ENCODE data around the gene PCBD1.

PCBD1 gene

DNA sequence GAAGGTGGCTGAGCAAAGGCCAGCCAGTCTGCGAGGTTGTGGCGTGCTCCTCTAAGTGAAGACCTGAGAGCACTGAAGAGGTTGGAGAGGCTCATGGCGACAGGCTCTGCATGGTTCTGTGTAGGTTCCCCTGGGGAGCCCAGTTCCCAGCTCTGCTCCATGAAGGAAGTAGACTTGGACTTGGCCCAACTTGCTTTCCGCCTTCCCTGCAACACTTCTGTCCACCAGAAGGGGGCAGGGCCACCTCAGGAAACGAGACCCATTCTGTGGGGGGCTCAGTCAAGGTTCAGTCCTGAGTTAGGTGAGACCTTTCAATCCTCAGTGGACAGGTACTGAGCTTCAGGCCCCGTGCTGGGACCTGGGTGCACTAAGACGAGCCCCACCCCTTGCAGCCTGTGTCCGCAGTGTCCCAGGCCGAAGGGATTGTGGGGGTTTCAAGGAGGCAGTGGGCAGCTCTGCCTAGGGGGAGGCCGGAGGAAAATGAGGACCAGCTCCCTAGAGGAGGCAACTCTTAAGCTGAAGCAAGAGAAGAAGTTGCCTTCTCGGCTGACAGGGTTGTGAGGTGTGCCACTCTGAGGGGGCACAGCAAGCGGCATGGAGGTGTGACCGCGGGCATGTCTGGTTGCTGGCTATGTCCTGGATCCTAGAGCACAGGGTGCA is 15.0 kb upstream of the PCBD1 start:
- no peak for DNase-seq (ENCODE audit: low read depth in 4 of 4, low spot score in 1 of 4)

GRCh38 chr10:70902661-70903261 is 14.4 kb upstream of the PCBD1 start:
- DNase-seq (ENCODE audit: low read depth in 4 of 4, low spot score in 1 of 4) = no peak

- DNase-seq (ENCODE audit: low read depth in 4 of 4, low spot score in 1 of 4) = no peak
Observed at GRCh38 chr10:70901276-70901878, 13.0 kb upstream of the PCBD1 start.

GRCh38 chr10:70899096-70899495 is 10.7 kb upstream of the PCBD1 start:
- DNase-seq (ENCODE audit: low read depth in 4 of 4, low spot score in 1 of 4) = no peak

GRCh38 chr10:70898687-70899086 is 10.3 kb upstream of the PCBD1 start:
- DNase-seq (ENCODE audit: low read depth in 4 of 4, low spot score in 1 of 4) = no peak

- no peak for DNase-seq (ENCODE audit: low read depth in 4 of 4, low spot score in 1 of 4)
Observed at GRCh38 chr10:70896551-70896950, 8.2 kb upstream of the PCBD1 start.

DNA sequence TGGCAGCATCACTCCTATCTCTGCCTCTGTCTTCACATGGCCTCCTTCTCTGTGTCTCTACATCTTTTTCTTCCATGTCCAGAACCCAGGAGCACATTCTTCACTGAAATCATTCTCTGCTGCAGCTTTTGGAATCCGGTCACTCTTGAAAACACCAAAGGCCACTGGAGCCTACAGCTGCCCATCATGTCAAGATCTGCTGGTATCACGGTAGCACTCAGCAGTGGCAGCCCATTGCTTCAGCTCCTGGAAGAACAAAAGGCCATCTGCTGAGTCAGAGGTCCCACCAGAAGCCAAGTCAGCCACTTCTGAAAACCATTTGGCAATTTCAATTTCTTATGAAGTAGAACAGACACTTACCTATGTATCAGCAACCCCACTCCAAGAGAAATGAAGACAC is 6.1 kb upstream of the PCBD1 start:
- DNase-seq (ENCODE audit: low read depth in 4 of 4, low spot score in 1 of 4) = no peak

DNA sequence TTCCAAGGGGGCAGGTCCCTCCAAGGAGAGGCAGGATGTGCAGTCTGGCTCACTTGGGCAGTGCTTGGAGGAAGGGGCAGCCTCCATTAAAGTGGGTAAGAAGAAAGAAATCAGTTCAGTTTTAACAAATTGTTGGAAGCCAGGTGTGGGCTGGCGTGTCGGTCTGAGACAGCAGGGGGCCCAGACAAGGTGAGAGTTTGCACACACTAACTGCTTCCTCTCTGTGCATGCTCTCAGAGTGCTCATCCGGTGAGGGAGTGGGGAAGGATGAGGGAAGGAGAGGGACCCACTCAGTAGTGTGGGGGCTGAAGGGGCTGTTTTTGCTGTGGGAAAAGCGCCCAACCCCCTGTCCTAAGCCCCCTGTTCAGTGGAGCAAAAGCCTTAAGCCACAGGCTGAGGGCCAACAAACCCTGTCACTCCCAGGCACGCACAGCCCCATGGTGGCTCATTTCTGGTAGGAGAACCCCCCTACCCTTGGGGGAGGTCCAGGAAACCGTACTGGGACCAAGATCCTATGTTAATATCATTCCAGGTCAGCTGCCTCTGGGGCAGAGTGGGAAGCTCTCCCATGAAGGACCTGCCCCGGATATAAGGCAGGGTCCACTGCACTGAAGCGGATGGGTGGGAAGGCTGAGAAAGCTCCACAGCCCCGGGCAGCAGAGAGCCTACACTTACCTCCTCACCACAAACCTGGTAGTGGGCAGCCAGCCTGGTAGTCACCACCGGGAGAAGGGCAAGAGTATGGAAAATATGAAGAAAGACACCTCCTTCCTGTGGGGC is 5.1 kb upstream of the PCBD1 start:
- no peak for DNase-seq (ENCODE audit: low read depth in 4 of 4, low spot score in 1 of 4)

- DNase-seq (ENCODE audit: low read depth in 4 of 4, low spot score in 1 of 4) = no peak
Observed at GRCh38 chr10:70892631-70893030, 4.3 kb upstream of the PCBD1 start.

- DNase-seq (ENCODE audit: low read depth in 4 of 4, low spot score in 1 of 4) = no peak
Observed at GRCh38 chr10:70891627-70892026, 3.3 kb upstream of the PCBD1 start.

- DNase-seq (ENCODE audit: low read depth in 4 of 4, low spot score in 1 of 4) = no peak
Observed at GRCh38 chr10:70890917-70891431, 2.6 kb upstream of the PCBD1 start.

DNA sequence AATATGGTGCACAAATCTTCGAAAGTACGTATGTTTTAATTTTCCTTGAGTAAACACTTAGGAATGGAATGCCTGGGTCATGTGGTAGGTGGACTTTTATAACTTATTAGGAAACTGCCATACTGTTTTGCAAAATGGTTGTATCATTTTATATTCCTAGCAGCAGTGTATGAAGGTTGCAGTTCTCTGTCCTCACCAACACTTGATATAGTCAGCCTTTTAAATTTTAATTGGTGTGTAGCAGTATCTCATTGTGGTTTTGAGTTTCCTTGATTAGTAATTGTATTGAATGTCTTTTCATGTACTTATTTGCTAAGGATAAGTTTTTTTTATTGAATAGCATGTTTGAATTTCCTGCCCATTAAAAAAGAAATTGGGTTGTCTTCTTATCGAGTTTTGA is 926 bp upstream of the PCBD1 start:
- DNase-seq (ENCODE audit: low read depth in 4 of 4, low spot score in 1 of 4) = no peak

DNA sequence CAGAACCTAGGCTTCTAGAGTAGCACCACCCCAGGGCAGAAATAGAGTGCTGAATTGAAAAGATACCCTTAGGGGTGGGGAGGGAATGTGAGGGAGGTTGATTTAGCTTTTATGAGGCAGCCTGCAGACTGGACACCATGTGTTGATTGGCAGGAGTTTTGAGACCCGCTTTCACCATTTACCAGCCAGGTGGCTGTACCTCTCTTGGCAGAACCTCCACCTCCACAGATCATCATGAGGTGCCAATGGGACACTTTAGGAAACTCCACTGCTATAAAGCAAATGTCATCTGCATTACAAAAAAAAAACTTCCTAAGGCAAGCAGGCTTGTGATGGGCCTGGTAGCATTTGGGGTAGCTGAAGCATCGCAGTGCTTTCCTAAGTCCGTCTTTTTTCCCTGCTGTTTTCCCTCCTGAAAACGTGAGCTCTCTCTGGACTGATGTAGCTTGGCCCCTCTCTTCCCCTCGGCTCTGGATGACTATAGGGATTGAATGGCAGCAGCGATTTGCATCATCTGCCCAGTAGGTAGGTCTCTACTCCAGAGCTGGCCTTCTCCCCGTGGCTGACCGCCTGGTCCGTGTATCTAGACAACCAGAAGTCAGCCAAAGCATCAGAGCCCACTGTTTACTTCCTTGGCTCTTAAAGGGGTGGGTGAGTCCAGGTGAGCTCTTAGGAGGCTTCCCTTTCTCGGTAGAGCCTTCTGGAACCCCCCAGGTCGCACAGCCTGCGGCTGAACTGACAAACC is 1.3 kb downstream of the PCBD1 start:
- DNase-seq (ENCODE audit: low read depth in 4 of 4, low spot score in 1 of 4) = no peak

- no peak for DNase-seq (ENCODE audit: low read depth in 4 of 4, low spot score in 1 of 4)
Observed at GRCh38 chr10:70885931-70886903, 2.1 kb downstream of the PCBD1 start.

- DNase-seq (ENCODE audit: low read depth in 4 of 4, low spot score in 1 of 4) = no peak
Observed at GRCh38 chr10:70885481-70885880, 2.9 kb downstream of the PCBD1 start.

- DNase-seq (ENCODE audit: low read depth in 4 of 4, low spot score in 1 of 4) = no peak
Observed at GRCh38 chr10:70884741-70885140, 3.6 kb downstream of the PCBD1 start.

DNA sequence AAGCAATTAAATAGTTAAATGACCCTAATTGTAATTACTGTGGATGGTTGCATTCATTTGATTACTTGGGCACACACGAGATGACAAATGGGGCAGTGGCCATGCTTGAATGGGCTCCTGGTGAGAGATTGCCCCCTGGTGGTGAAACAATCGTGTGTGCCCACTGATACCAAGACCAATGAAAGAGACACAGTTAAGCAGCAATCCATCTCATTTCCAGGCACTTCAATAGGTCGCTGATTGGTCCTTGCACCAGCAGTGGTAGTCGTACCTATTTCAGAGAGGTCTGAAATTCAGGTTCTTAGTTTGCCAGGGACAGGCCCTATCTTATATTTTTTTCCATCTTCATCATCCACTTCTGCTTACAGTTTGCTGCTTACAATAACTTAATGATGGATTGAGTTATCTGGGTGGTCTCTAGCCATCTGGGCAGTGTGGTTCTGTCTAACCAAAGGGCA is 8.3 kb downstream of the PCBD1 start:
- DNase-seq (ENCODE audit: low read depth in 4 of 4, low spot score in 1 of 4) = peak; percentile 52 to 70 (median 62)

DNA sequence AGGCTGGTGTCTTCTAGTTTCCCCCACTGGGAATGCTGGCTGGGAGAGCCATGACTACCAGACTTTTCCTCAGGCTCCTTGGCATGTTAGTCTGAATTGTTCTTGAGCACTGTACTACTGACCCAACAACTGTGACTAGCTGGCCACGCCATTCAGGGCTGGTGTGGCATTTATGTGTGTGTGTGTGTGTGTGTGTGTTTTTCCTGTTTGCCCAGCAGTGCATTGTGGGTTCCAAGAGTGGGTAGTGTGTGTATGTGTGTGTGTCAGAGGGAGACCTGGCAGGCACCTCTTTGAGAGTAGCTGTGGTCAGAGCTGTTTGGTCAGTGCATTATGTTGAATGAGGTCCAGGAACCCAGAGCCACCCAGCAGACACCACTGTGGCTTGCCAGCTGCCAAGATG is 9.2 kb downstream of the PCBD1 start:
- no peak for DNase-seq (ENCODE audit: low read depth in 4 of 4, low spot score in 1 of 4)

DNA sequence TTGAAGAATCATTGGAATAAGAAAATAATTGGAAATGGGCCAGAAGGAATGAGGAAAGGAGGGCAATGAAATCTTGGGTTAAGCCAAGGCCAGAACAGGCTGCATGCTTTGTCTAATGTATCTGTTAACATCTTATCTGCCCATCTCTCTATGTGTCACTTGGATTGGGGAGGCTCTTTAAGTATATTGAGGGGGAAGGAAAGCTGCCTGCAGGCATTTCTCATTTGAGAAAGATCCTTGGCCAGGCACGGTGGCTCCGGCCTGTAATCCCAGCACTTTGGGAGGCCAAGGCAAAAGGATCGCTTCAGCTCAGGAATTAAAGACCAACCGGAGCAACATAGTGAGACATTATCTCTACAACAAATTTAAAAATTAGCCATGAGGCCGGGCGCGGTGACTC is 14.3 kb downstream of the PCBD1 start:
- no peak for DNase-seq (ENCODE audit: low read depth in 4 of 4, low spot score in 1 of 4)

- no peak for DNase-seq (ENCODE audit: low read depth in 4 of 4, low spot score in 1 of 4)
Observed at GRCh38 chr10:70872291-70872690, 16.1 kb downstream of the PCBD1 start.

All from stimulated activated CD4-positive, alpha-beta T cell treated with anti-CD3 and anti-CD28 coated beads, Interleukin-1b, Interleukin-23, amount 100 ng/mL, for 24 hours (primary cell).